Panc1 (cell line): ENCODE data around the gene ERRFI1. TPM values are rescaled to one million over a fixed set of nuclear protein-coding genes. Genes with fewer than 3 reads are reported as not detected.
A peak's percentile ranks its signal among the peaks of the same experiment; 100 is the strongest.

Experiments
- ATAC-seq: fragments of 200-7000 bp; cut with Tn5 transposase; 2 replicates; pipeline ENCODE4 v1.9.1; 2020; ENCODE audit warnings: mild to moderate bottlenecking, moderate library complexity
- BruUV-seq: library from RNA; stranded (reverse); fragments of 400-500 nt; replicated peaks from 2 replicates; lab custom pipeline; 2021; lab: Mats Ljungman, UMichigan
- CTCF ChIA-PET: fragments of 300-600 bp; sonication (Branson Sonifier 250); formaldehyde crosslinking; loops from one replicate; lab custom pipeline; 2022; ENCODE audit warnings: antibody characterized with exemption; lab: Charles Lee
- POLR2A ChIA-PET: fragments of 300-600 bp; sonication (Branson Sonifier 250); formaldehyde crosslinking; loops from one replicate; lab custom pipeline; 2022; ENCODE audit warnings: antibody characterized with exemption; lab: Charles Lee
- DNase-seq: peaks from one replicate; pipeline ENCODE4 v3.0.0-alpha.2; 2010; ENCODE audit warnings: low read depth, low spot score
- H3K27ac ChIP-seq: 2 replicates; pipeline ENCODE4 v1.5.1; 2011; ENCODE audit warnings: mild to moderate bottlenecking, low read length, inconsistent platforms
- H3K27me3 ChIP-seq: fragments of 200-500 bp; sonication (Bioruptor generic); 2 replicates; pipeline ENCODE4 v1.6.0; 2014; ENCODE audit warnings: low read length, inconsistent platforms; ENCODE audit not compliant: control insufficient read depth, insufficient read depth
- H3K36me3 ChIP-seq: fragments of 200-500 bp; sonication (Bioruptor generic); 2 replicates; pipeline ENCODE4 v1.5.1; 2014; ENCODE audit warnings: inconsistent platforms, mild to moderate bottlenecking, low read length, moderate library complexity; ENCODE audit not compliant: control insufficient read depth, insufficient read depth
- H3K4me1 ChIP-seq: 2 replicates; pipeline ENCODE4 v1.5.1; 2011; ENCODE audit warnings: inconsistent platforms, mild to moderate bottlenecking, low read length, moderate library complexity; ENCODE audit not compliant: control insufficient read depth, insufficient read depth
- H3K4me3 ChIP-seq, 2 experiments: 2 replicates each; pipeline ENCODE4 v1.5.1; 2011 to 2012; ENCODE audit warnings: low read depth in 2 of 2, low read length in 2 of 2, mild to moderate bottlenecking in 2 of 2, inconsistent platforms in 1 of 2, moderate library complexity in 1 of 2
- H3K9me3 ChIP-seq: fragments of 200-500 bp; sonication (Bioruptor generic); 2 replicates; pipeline ENCODE4 v1.5.1; 2014; ENCODE audit warnings: low read depth, mild to moderate bottlenecking, inconsistent platforms, low read length, moderate library complexity; ENCODE audit not compliant: control insufficient read depth, insufficient read depth
- CTCF ChIP-seq: fragments of 450-650 bp; IDR thresholded peaks from 2 replicates; pipeline ENCODE4 v1.5.1; 2017; ENCODE audit warnings: mild to moderate bottlenecking
- POLR2AphosphoS5 ChIP-seq: IDR thresholded peaks from 2 replicates; pipeline ENCODE4 v1.6.1; 2012; ENCODE audit warnings: mild to moderate bottlenecking, low read depth, low read length, moderate library complexity
- REST ChIP-seq, 2 experiments: IDR thresholded peaks; 2 replicates each; pipeline ENCODE4 v1.6.1; 2011 to 2012; ENCODE audit warnings: low read depth in 2 of 2, control low read depth in 1 of 2, low read length in 1 of 2, mild to moderate bottlenecking in 1 of 2, moderate library complexity in 1 of 2; ENCODE audit not compliant: insufficient read depth in 1 of 2
- SIN3A ChIP-seq: IDR thresholded peaks from 2 replicates; pipeline ENCODE4 v1.6.1; 2012; ENCODE audit warnings: low read depth, mild to moderate bottlenecking, low read length, moderate library complexity, borderline replicate concordance; ENCODE audit not compliant: insufficient read depth
- TCF7L2 ChIP-seq: IDR thresholded peaks from 2 replicates; pipeline ENCODE4 v1.6.1; 2011; ENCODE audit warnings: mild to moderate bottlenecking, low read depth, low read length, inconsistent platforms
- in situ Hi-C: cut with HindIII; loops from 2 replicates; pipeline ENCODE4 v1.10.0; 2016; ENCODE audit warnings: low sequenced_read_pairs, low pct_unique_long_range_greater_than_20kb
- intact Hi-C: fragments of 100-400 bp; cut with micrococcal nuclease; formaldehyde crosslinking; loops from one replicate; pipeline ENCODE4 v1.10.0; 2022; ENCODE audit not compliant: unreplicated experiment
- total RNA-seq: library from RNA; stranded (reverse); gene quantifications from one replicate; pipeline ENCODE4 v1.2.1, GENCODE V29; 2021; ENCODE audit not compliant: unreplicated experiment

ERRFI1 gene
- total RNA-seq, 1 experiment from 2014 or later, result 299 TPM

DNA sequence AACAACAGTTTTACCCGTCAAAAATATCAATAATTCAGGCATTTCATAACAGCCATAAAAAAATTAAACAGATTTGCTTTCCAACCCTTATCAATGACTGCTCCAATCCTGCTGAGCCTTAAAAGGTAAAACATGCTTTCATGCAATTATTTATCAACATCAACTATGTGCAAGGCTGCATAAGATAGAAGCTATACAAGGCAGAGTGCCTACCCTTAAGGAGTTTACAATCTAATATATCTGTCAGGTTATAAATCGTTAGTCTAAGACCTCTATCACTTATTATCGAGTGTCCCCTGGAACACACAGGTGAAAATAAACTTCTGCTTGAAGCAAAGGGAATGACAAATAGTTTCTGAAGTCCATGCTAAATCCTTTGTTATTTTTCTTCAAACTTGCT, 1.8 kb downstream of the ERRFI1 start:
- POLR2A ChIA-PET, result interaction anchor here (0.5 to 1.0 kb wide), 4 partner anchors 98 to 330 kb away, joined by 3 to 4 read pairs (median 4); no protein-coding TSS in a partner anchor
- no peaks in the 10 kb centered on the region for H3K27me3 ChIP-seq
- no peak for DNase-seq
- H3K27ac ChIP-seq, result peak overlapping the region; percentile 99
- in situ Hi-C loops, result no loop called here
- no peak for ATAC-seq
- CTCF ChIA-PET, result interaction anchor here (0.7 kb wide), 1 partner anchor 109 kb away, joined by 4 read pairs; no protein-coding TSS in a partner anchor
- intact Hi-C loops, result loop anchor here (10.0 kb wide), 1 partner anchor 170 kb away; no protein-coding TSS in a partner anchor
- peaks cover 35% of the 10 kb centered on the region for H3K4me1 ChIP-seq
- no peaks in the 10 kb centered on the region for H3K9me3 ChIP-seq
- BruUV-seq, result no TSS peak
- peaks cover 44% of the 10 kb centered on the region for H3K36me3 ChIP-seq
- TF ChIP-seq SIN3A, result no peak
- TF ChIP-seq POLR2AphosphoS5, result peak; percentile 51; the same call in 1 of the 2 replicates
- H3K4me3 ChIP-seq, result peak overlapping the region; percentile 75 to 99

GRCh38 chr1:8023995-8024313, 2.2 kb downstream of the ERRFI1 start:
- no peaks in the 10 kb centered on the region for H3K9me3 ChIP-seq
- ChIA-PET POLR2A (interaction anchor here (0.6 to 1.0 kb wide), 4 partner anchors 74 to 331 kb away, joined by 3 to 4 read pairs (median 4); no protein-coding TSS in a partner anchor), CTCF (no interaction called here)
- TF ChIP-seq SIN3A (no peak), CTCF (no peak), REST (IDR thresholded peaks at IDR 0.05; ENCODE audit: insufficient read depth in 1 of 2, low read depth in 2 of 2, low read length in 1 of 2) (no peak; a peak in 1 of 4 replicates), TCF7L2 (no peak)
- in situ Hi-C loops, result no loop called here
- peak overlapping the region; percentile 99 for H3K27ac ChIP-seq
- ATAC-seq (no peak), DNase-seq (no peak)
- intact Hi-C loops, result loop anchor here (10.0 kb wide), 1 partner anchor 171 kb away; no protein-coding TSS in a partner anchor
- peaks cover 35% of the 10 kb centered on the region for H3K4me1 ChIP-seq
- H3K36me3 ChIP-seq, result peaks cover 45% of the 10 kb centered on the region
- no peaks in the 10 kb centered on the region for H3K27me3 ChIP-seq
- BruUV-seq, result no TSS peak
- peak overlapping the region; percentile 75 to 99 for H3K4me3 ChIP-seq
